ENCODE measurements around the gene ZNF783.
"Not testable (repeated sequence)": the region's sequence is repeated elsewhere in the genome, so short reads cannot be mapped to it uniquely, and the experiment has no call there.

DNA sequence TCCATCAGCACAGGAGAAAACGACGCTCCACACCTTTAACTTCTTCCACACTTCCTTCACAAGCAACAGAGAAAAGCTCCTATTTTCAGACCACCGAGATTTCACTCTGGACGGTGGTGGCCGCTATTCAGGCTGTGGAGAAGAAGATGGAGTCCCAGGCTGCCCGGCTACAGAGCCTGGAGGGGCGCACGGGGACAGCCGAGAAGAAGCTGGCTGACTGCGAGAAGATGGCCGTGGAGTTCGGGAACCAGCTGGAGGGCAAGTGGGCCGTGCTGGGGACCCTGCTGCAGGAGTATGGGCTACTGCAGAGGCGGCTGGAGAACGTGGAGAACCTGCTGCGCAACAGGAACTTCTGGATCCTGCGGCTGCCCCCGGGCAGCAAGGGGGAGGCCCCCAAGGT is 11.8 kb upstream of the ZNF783 start:
- TF ChIP-seq, protein P1, sequence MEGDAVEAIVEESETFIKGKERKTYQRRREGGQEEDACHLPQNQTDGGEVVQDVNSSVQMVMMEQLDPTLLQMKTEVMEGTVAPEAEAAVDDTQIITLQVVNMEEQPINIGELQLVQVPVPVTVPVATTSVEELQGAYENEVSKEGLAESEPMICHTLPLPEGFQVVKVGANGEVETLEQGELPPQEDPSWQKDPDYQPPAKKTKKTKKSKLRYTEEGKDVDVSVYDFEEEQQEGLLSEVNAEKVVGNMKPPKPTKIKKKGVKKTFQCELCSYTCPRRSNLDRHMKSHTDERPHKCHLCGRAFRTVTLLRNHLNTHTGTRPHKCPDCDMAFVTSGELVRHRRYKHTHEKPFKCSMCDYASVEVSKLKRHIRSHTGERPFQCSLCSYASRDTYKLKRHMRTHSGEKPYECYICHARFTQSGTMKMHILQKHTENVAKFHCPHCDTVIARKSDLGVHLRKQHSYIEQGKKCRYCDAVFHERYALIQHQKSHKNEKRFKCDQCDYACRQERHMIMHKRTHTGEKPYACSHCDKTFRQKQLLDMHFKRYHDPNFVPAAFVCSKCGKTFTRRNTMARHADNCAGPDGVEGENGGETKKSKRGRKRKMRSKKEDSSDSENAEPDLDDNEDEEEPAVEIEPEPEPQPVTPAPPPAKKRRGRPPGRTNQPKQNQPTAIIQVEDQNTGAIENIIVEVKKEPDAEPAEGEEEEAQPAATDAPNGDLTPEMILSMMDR (IDR thresholded peaks at IDR 0.05), result not testable (repeated sequence)
- not testable (repeated sequence) for TF ChIP-seq POLR2A, EP300, POLR2AphosphoS5 (IDR thresholded peaks at IDR 0.05)

All from suprapubic skin (tissue), 4 donors.